ENCODE data around the gene DHRS7B.

DNA sequence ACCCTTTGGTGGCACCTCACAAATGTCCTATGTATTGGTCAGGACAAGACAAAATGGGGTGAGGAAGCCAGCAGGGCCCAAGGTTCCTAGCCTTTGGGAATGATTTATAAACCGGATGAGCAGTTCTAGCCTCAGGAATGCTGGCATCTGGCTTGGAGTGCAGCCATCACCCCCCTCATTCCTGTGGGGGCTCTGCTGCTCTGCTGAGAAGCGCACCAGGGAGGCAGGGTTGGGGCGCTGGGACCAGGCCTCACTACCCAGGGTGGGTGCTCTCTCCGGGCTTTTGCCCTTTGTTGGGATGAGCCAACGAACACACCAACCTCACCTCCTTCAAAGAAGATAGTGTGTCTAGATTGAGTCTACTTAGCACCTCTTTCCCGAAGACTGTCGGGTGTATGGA lies 47.9 kb downstream of the DHRS7B start:
- no peak for TF ChIP-seq CTCF (IDR thresholded peaks at IDR 0.05)
- TF ChIP-seq POLR2A (IDR thresholded peaks at IDR 0.05), result no peak

Data from heart left ventricle (tissue), 13 donors.